GM18526 (cell line): ENCODE measurements around the gene NKIRAS1.

Experiments
- POLR2A ChIP-seq: IDR thresholded peaks from 3 replicates; pipeline ENCODE4 v1.6.1; 2011; ENCODE audit not compliant: insufficient read length; ENCODE audit errors: extremely low read depth

NKIRAS1 gene

GRCh38 chr3:23886311-23886710 lies 30.5 kb downstream of the NKIRAS1 start:
- TF ChIP-seq POLR2A: no peak

- TF ChIP-seq POLR2A: no peak
Measured at GRCh38 chr3:23885210-23885609, 31.6 kb downstream of the NKIRAS1 start.

- no peak for TF ChIP-seq POLR2A
Measured at GRCh38 chr3:23884481-23884880, 32.3 kb downstream of the NKIRAS1 start.

GRCh38 chr3:23882487-23882918 lies 34.3 kb downstream of the NKIRAS1 start:
- no peak for TF ChIP-seq POLR2A

- no peak for TF ChIP-seq POLR2A
Measured at GRCh38 chr3:23880703-23881339, 36.0 kb downstream of the NKIRAS1 start.

- no peak for TF ChIP-seq POLR2A
Measured at GRCh38 chr3:23879485-23879884, 37.3 kb downstream of the NKIRAS1 start.

- no peak for TF ChIP-seq POLR2A
Measured at GRCh38 chr3:23877329-23877980, 39.3 kb downstream of the NKIRAS1 start.

GRCh38 chr3:23876923-23877322 lies 39.9 kb downstream of the NKIRAS1 start:
- TF ChIP-seq POLR2A: no peak

- no peak for TF ChIP-seq POLR2A
Measured at GRCh38 chr3:23875113-23875725, 41.6 kb downstream of the NKIRAS1 start.

GRCh38 chr3:23874359-23875112 lies 42.3 kb downstream of the NKIRAS1 start:
- TF ChIP-seq POLR2A: no peak

- no peak for TF ChIP-seq POLR2A
Measured at GRCh38 chr3:23873941-23874340, 42.8 kb downstream of the NKIRAS1 start.

- no peak for TF ChIP-seq POLR2A
Measured at GRCh38 chr3:23872330-23872729, 44.5 kb downstream of the NKIRAS1 start.

- no peak for TF ChIP-seq POLR2A
Measured at GRCh38 chr3:23869977-23870662, 46.7 kb downstream of the NKIRAS1 start.

GRCh38 chr3:23867838-23868237 lies 49.0 kb downstream of the NKIRAS1 start:
- no peak for TF ChIP-seq POLR2A

GRCh38 chr3:23867400-23867799 lies 49.4 kb downstream of the NKIRAS1 start:
- TF ChIP-seq POLR2A: no peak
